GM12891 (cell line): Measurements from ENCODE around the gene CDC42EP4.
"Not testable (repeated sequence)": the region's sequence is repeated elsewhere in the genome, so short reads cannot be mapped to it uniquely, and the experiment has no call there.

Experiments used
- DNase-seq: peaks from one replicate; pipeline ENCODE4 v3.0.0; 2011; ENCODE audit warnings: low spot score; ENCODE audit not compliant: insufficient read length
- FAIRE-seq: peaks from 2 replicates; lab custom pipeline; 2011; peaks lifted over from hg19 to GRCh38; lab: Jason Lieb, UNC
- PAX5 ChIP-seq: IDR thresholded peaks from 2 replicates; pipeline ENCODE4 v1.6.1; 2011; ENCODE audit warnings: low read length, moderate library complexity, mild to moderate bottlenecking; ENCODE audit not compliant: insufficient read depth, severe bottlenecking
- POLR2A ChIP-seq: IDR thresholded peaks from 2 replicates; pipeline ENCODE4 v1.6.1; 2011; ENCODE audit warnings: low read depth, low read length, control low read depth
- POLR2AphosphoS5 ChIP-seq: IDR thresholded peaks from 2 replicates; pipeline ENCODE4 v1.6.1; 2011; ENCODE audit warnings: low read depth, low read length, control low read depth
- POU2F2 ChIP-seq: IDR thresholded peaks from 2 replicates; pipeline ENCODE4 v1.6.1; 2011; ENCODE audit warnings: low read depth, mild to moderate bottlenecking, control low read depth, low read length, moderate library complexity
- SPI1 ChIP-seq: IDR thresholded peaks from 2 replicates; pipeline ENCODE4 v1.6.1; 2011; ENCODE audit warnings: low read depth, low read length, control low read depth
- TAF1 ChIP-seq: IDR thresholded peaks from 2 replicates; pipeline ENCODE4 v1.6.1; 2011; ENCODE audit warnings: low read depth, low read length, control low read depth

CDC42EP4 gene

GRCh38 chr17:73337330-73337710 is 25.5 kb upstream of the CDC42EP4 start:
- no peak for DNase-seq
- no peak for FAIRE-seq
- TF ChIP-seq TAF1, result no peak
- TF ChIP-seq POLR2A, result no peak
- TF ChIP-seq POU2F2, result no peak
- no peak for TF ChIP-seq PAX5
- TF ChIP-seq POLR2AphosphoS5, result no peak
- TF ChIP-seq SPI1, result no peak

- no peak for TF ChIP-seq POLR2A
- no peak for TF ChIP-seq POLR2AphosphoS5
- TF ChIP-seq SPI1, result no peak
- TF ChIP-seq PAX5, result no peak
- TF ChIP-seq TAF1, result no peak
- TF ChIP-seq POU2F2, result no peak
- FAIRE-seq, result no peak
Observed at GRCh38 chr17:73336408-73337329, 24.9 kb upstream of the CDC42EP4 start.

DNA sequence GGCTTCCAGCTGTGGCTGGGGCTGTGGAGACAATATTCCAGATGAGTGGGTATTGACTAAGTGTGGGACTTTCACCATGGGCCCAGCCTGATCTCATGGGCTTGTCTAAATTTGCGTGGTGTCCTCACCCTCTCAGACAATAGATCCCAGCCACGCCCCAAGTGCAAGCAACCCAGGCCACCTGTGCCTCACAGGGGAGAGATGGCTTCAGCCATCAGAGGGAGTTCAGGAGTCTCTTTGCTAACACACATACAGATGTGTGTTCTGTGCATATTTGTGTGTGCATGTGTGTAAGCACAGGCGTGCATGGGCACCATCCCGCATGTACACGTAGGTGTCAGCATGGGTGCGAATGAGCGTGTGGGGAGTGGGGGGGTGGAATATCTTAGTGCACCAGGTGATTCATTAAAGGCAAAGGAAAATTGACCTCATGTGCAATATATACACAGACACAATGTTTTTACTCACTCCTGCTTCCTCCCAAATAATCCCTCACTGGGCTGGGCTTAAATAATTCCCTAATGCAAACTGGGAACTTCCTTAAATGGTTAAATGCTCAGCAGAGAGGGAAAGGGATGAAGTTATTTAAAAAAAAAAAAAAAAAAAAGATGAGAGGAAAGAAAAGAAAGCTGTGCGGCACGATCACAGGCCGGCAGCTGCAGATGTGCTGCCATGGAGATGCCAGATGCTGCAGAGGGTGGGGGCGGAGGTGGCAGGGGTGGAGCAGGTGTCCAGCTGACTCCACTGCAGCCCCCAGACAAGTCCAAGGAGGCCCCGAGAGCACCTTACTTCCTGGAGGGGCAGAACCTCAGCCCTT is 24.0 kb upstream of the CDC42EP4 start:
- FAIRE-seq, result no peak
- DNase-seq, result no peak
- TF ChIP-seq SPI1, result no peak
- TF ChIP-seq POU2F2, result no peak
- TF ChIP-seq TAF1, result no peak
- no peak for TF ChIP-seq PAX5
- TF ChIP-seq POLR2AphosphoS5, result no peak
- TF ChIP-seq POLR2A, result no peak

More at GRCh38 chr17:73336408-73337329, 24.9 kb upstream of the CDC42EP4 start:
- DNase-seq, result no peak

- FAIRE-seq (no peak), DNase-seq (no peak)
- TF ChIP-seq POU2F2 (no peak), TAF1 (no peak), SPI1 (no peak), POLR2AphosphoS5 (no peak), POLR2A (no peak), PAX5 (no peak)
Observed at GRCh38 chr17:73334771-73335513, 23.1 kb upstream of the CDC42EP4 start.

- FAIRE-seq, DNase-seq: not testable (repeated sequence)
Observed at GRCh38 chr17:73333445-73333844, 21.6 kb upstream of the CDC42EP4 start.

DNA sequence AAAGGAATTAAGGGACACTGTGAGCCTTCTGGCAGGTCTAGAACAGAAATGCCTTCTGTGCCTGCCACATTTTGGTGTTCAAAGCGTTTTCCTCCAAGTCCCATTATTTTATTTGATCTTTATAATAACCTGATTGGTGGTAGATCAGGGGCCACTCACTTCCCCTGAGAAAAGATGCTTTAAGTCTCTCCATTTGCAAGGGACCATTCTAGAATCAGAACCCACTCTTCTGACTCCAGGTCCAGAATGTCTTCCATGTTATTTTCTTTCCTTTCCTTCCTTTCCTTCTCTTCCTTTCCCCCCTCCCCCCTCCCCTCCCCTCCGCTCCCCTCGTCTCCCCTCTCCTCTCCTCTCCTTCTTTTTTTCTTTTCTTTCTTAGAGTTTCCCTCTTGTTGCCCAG is 19.3 kb upstream of the CDC42EP4 start:
- FAIRE-seq, result no peak

GRCh38 chr17:73327676-73328075 is 15.9 kb upstream of the CDC42EP4 start:
- no peak for TF ChIP-seq TAF1
- TF ChIP-seq PAX5, result no peak
- no peak for TF ChIP-seq POU2F2
- FAIRE-seq, result no peak
- no peak for DNase-seq

More for the DNA sequence above, 19.3 kb upstream of the CDC42EP4 start:
- TF ChIP-seq POU2F2 (no peak), POLR2AphosphoS5 (no peak), TAF1 (no peak), SPI1 (no peak), POLR2A (no peak), PAX5 (no peak)
- DNase-seq, result no peak

GRCh38 chr17:73325527-73325842 is 13.7 kb upstream of the CDC42EP4 start:
- TF ChIP-seq POU2F2, result no peak
- TF ChIP-seq TAF1, result no peak
- TF ChIP-seq POLR2AphosphoS5, result no peak
- TF ChIP-seq SPI1, result no peak
- TF ChIP-seq PAX5, result no peak
- no peak for TF ChIP-seq POLR2A
- FAIRE-seq (no peak), DNase-seq (no peak)

DNA sequence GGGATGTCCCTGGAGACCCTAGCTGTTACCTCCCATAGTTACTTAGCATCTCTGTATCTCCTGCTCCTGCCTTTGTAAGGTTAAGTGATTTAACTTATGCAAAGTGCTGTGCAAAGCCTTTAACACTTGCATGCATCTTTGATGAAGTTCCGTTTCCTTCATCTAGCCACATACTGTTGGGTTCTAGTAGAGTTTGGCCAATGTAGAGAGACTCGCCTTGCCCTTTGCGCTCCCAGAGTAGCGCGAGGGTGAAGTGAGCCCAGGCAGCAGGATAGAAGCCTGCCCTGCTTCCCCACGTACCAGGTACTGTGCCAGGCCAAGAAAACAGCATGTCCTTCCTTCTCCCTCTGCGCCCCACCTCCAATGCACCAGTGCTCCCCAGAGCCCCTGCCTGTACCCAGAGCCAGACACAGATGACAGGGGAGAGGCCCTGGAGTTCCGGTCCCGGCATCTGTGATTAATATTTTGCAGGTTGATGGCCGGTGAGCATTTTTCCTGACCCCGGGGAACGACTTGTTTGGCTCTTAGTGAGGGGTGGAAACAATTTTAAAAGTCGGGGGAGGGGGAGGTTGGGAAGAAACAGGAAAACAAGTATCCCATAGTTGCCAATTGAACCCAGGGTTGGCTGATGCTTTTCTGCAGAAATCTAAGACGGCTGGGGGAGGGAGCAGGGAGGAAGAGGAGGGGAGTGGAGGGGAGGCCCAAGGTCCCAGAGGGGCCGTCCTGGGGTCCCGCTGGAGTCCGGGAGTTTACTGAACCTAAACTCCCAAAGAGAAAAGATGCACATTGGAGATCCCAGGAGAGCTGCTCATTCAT is 13.1 kb upstream of the CDC42EP4 start:
- TF ChIP-seq POU2F2, result no peak
- DNase-seq (no peak), FAIRE-seq (no peak)
